ENCODE measurements around the gene HSP90AB1.

HSP90AB1 gene

GRCh38 chr6:44301782-44302564 lies 55.1 kb downstream of the HSP90AB1 start:
- no peak for DNase-seq (ENCODE audit: low read depth in 1 of 2, low spot score in 1 of 2)
- in situ Hi-C loops (cut with HindIII; ENCODE audit: low pct_unique_long_range_greater_than_20kb, low sequenced_read_pairs) = no loop called here
- TF ChIP-seq JUND (IDR thresholded peaks at IDR 0.05; ENCODE audit: low read depth) = no peak

DNA sequence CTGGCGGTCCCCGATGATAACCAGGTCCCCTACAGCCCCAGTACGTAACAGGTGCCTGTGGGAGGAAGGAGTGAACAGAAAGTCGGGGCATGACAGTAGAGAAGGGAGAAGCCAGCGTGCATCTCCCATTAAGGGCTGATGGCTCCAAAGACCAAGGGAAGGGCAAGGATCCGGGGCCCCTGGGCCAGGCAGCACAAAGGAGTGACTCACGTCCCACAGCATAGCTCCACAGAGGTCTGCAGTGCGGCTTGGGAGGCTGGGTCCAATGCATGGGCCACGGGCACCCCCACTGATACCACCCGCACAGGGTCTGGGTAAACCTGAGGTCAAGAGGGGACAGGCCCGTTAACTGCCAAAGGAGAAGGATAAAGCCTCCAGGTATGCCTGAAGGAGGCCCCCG lies 56.0 kb downstream of the HSP90AB1 start:
- TF ChIP-seq JUND (IDR thresholded peaks at IDR 0.05; ENCODE audit: low read depth) = no peak
- no peak for DNase-seq (ENCODE audit: low read depth in 1 of 2, low spot score in 1 of 2)
- in situ Hi-C loops (cut with HindIII; ENCODE audit: low pct_unique_long_range_greater_than_20kb, low sequenced_read_pairs) = no loop called here
